OCI-LY3 (cell line): Measurements from ENCODE around the gene FBXL19.
"Not testable (repeated sequence)": the region's sequence is repeated elsewhere in the genome, so short reads cannot be mapped to it uniquely, and the experiment has no call there.

Experiments
- H2AFZ ChIP-seq: fragments of 200-600, 300-600 bp; shearing (Covaris generic); 2 replicates; pipeline ENCODE4 v1.6.0; 2014; ENCODE audit warnings: antibody characterized with exemption, low read depth, low read length
- H3K27ac ChIP-seq: fragments of 200-600, 300-600 bp; sonication (generic); 2 replicates; pipeline ENCODE4 v1.5.1; 2014; ENCODE audit warnings: mild to moderate bottlenecking, low read length, moderate library complexity, mixed read lengths
- H3K27me3 ChIP-seq: fragments of 200-600, 300-600 bp; sonication (generic); 2 replicates; pipeline ENCODE4 v1.6.1; 2014; ENCODE audit warnings: low read depth, low read length, mixed read lengths
- H3K36me3 ChIP-seq: fragments of 200-600, 300-600 bp; sonication (generic); replicated peaks from 2 replicates; pipeline ENCODE3; 2014; ENCODE audit warnings: low read depth, low read length, mixed read lengths
- H3K4me1 ChIP-seq: fragments of 300-600, 200-600 bp; sonication (generic); 2 replicates; pipeline ENCODE4 v1.6.1; 2014; ENCODE audit warnings: low read length, mixed read lengths
- H3K4me2 ChIP-seq: fragments of 200-600, 300-600 bp; sonication (generic); 2 replicates; pipeline ENCODE4 v1.6.1; 2014; ENCODE audit warnings: low read length, mixed read lengths
- H3K4me3 ChIP-seq: fragments of 300-600, 200-600 bp; sonication (generic); 2 replicates; pipeline ENCODE4 v1.5.1; 2014; ENCODE audit warnings: antibody characterized with exemption, mild to moderate bottlenecking, low read length, moderate library complexity
- H3K79me2 ChIP-seq: fragments of 300-600, 200-600 bp; shearing (Covaris generic); 2 replicates; pipeline ENCODE4 v1.6.1; 2014; ENCODE audit warnings: mild to moderate bottlenecking, low read length, mixed read lengths
- H3K9ac ChIP-seq: fragments of 300-600, 200-600 bp; shearing (Covaris generic); 2 replicates; pipeline ENCODE4 v1.6.0; 2014; ENCODE audit warnings: mild to moderate bottlenecking, low read length, moderate library complexity
- H3K9me3 ChIP-seq: fragments of 200-600, 300-600 bp; shearing (Covaris generic); 2 replicates; pipeline ENCODE4 v1.6.1; 2014; ENCODE audit warnings: low read length, mixed read lengths; ENCODE audit not compliant: insufficient read depth
- H4K20me1 ChIP-seq: fragments of 200-600, 300-600 bp; sonication (generic); 2 replicates; pipeline ENCODE4 v1.6.1; 2016; ENCODE audit warnings: low read length, mixed read lengths; ENCODE audit not compliant: insufficient read depth
- EZH2phosphoT487 ChIP-seq: fragments of 200-600 bp; shearing (Covaris generic); IDR thresholded peaks from 2 replicates; pipeline ENCODE4 v1.6.1; 2018; ENCODE audit warnings: antibody characterized with exemption, mixed run types, low read depth
- TF ChIP-seq, protein P1 (sequence below): fragments of 200-600, 300-600 bp; sonication (generic); IDR thresholded peaks from 2 replicates; pipeline ENCODE4 v1.5.1; 2014; ENCODE audit warnings: antibody characterized with exemption, low read length, low read depth

Gene FBXL19

GRCh38 chr16:30937692-30938091, 14.3 kb downstream of the FBXL19 start:
- H3K27me3 ChIP-seq: no peaks in the 10 kb centered on the region
- H3K9me3 ChIP-seq: no peaks in the 10 kb centered on the region
- H3K4me1 ChIP-seq: peaks cover 9% of the 10 kb centered on the region
- H2AFZ ChIP-seq: no peak overlapping the region
- H3K79me2 ChIP-seq: no peaks in the 10 kb centered on the region
- peaks cover 3% of the 10 kb centered on the region for H3K36me3 ChIP-seq
- H3K9ac ChIP-seq: no peak overlapping the region
- TF ChIP-seq, protein P1, sequence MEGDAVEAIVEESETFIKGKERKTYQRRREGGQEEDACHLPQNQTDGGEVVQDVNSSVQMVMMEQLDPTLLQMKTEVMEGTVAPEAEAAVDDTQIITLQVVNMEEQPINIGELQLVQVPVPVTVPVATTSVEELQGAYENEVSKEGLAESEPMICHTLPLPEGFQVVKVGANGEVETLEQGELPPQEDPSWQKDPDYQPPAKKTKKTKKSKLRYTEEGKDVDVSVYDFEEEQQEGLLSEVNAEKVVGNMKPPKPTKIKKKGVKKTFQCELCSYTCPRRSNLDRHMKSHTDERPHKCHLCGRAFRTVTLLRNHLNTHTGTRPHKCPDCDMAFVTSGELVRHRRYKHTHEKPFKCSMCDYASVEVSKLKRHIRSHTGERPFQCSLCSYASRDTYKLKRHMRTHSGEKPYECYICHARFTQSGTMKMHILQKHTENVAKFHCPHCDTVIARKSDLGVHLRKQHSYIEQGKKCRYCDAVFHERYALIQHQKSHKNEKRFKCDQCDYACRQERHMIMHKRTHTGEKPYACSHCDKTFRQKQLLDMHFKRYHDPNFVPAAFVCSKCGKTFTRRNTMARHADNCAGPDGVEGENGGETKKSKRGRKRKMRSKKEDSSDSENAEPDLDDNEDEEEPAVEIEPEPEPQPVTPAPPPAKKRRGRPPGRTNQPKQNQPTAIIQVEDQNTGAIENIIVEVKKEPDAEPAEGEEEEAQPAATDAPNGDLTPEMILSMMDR: no peak
- no peak for TF ChIP-seq EZH2phosphoT487
- H4K20me1 ChIP-seq: no peaks in the 10 kb centered on the region
- H3K4me3 ChIP-seq: no peak overlapping the region
- no peak overlapping the region for H3K27ac ChIP-seq
- no peak overlapping the region for H3K4me2 ChIP-seq

DNA sequence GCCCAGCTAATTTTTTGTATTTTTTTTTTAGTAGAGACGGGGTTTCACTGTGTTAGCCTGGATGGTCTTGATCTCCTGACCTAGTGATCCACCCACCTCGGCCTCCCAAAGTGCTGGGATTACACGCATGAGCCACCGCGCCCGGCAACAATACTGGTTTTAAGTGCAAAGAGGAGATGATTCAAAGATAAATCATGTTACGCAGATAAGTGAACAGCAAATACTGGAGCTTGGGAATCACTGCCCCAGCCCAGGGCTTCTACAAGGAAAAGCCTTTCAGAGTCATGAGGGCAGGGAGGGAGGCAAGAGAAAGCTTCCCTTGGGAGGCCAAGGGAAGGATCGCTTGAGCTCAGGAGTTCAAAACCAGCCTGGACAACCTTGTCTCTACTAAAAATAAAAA, 16.2 kb downstream of the FBXL19 start:
- H3K9ac ChIP-seq, H3K27me3 ChIP-seq, H3K4me3 ChIP-seq, H3K36me3 ChIP-seq, H3K4me1 ChIP-seq, H2AFZ ChIP-seq, H3K9me3 ChIP-seq, H4K20me1 ChIP-seq, H3K4me2 ChIP-seq, H3K79me2 ChIP-seq, H3K27ac ChIP-seq: not testable (repeated sequence)

DNA sequence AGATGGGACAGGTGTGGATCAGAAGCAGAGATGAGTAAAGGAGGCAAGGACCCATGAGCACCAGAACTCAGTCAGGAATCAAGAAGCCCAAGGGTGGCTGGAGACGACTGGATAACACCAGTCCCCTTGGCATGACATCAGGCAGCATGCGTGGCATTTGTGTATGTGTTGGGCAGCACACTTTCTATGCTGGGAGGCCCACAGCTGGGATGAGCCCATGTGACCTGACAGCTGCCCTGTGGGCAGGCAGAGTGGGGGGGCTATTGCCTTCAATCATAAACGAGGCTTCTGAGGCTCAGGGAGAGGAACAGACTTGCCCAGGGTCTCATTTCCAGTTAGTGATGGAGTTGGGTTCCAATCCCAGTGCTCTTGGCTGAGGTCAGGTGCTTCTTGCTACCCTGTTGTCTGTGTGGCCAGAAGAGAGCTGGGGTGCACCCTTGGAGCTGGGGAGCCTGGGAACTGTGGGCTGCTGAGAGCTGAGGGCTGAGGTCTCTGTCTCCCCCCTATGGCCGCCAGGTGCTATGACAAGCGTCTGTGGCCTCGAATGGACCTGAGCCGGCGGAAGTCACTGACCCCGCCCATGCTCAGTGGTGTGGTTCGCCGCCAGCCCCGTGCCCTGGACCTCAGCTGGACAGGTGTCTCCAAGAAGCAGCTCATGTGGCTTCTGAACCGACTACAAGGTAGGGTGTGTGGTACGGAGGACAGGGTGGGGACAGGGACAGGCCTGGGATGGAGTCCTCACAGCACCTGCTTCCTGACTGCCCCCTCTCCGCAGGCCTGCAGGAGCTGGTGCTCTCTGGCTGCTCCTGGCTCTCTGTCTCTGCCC, 18.4 kb downstream of the FBXL19 start:
- Histone ChIP-seq H3K27ac (no peak overlapping the region), H3K9me3 (no peaks in the 10 kb centered on the region), H4K20me1 (no peaks in the 10 kb centered on the region), H2AFZ (peak overlapping the region; percentile 66; the same call in 1 of the 2 replicates), H3K4me3 (peak overlapping the region; percentile 56), H3K4me2 (peak overlapping the region; percentile 63), H3K27me3 (no peaks in the 10 kb centered on the region), H3K36me3 (peaks cover 14% of the 10 kb centered on the region), H3K4me1 (peaks cover 9% of the 10 kb centered on the region), H3K9ac (no peak overlapping the region), H3K79me2 (no peaks in the 10 kb centered on the region)
- no peak for TF ChIP-seq EZH2phosphoT487
- TF ChIP-seq, protein P1: peak; percentile 83

- Histone ChIP-seq H3K4me2 (peak overlapping the region; percentile 63), H2AFZ (peak overlapping the region; percentile 66; the same call in 1 of the 2 replicates)
Measured at GRCh38 chr16:30942426-30942806, 19.0 kb downstream of the FBXL19 start.

More at GRCh38 chr16:30942426-30942806, 19.0 kb downstream of the FBXL19 start:
- Histone ChIP-seq H3K27ac (no peak overlapping the region), H3K4me1 (peaks cover 9% of the 10 kb centered on the region), H3K9me3 (no peaks in the 10 kb centered on the region), H3K79me2 (no peaks in the 10 kb centered on the region), H3K27me3 (no peaks in the 10 kb centered on the region), H3K9ac (no peak overlapping the region), H3K36me3 (peaks cover 14% of the 10 kb centered on the region), H3K4me3 (peak overlapping the region; percentile 56), H4K20me1 (no peaks in the 10 kb centered on the region)
- no peak for TF ChIP-seq EZH2phosphoT487
- TF ChIP-seq, protein P1: no peak
